ENCODE data around the gene TENM3.

The TENM3 gene

DNA sequence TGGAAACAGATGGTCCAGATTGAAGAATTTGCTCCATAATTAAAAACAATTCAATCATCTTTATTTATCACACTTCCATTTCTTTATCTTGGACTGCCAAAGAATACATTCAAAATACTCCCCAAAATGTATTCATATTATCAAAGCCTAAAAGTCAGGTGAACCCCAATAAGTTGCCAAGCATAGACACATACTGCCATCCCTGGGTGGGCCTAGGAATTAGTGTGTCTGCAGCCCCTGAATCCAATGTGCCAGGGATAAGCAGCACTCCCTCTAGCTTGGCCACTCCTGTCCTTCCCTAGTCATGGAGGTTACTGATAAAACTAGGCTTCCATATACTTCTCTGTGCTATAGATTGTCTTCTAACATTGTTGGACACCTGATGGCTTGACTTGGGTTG is 199.9 kb downstream of the TENM3 start:
- in situ Hi-C loops (cut with MboI; ENCODE audit: low sequenced_read_pairs), result no loop called here

DNA sequence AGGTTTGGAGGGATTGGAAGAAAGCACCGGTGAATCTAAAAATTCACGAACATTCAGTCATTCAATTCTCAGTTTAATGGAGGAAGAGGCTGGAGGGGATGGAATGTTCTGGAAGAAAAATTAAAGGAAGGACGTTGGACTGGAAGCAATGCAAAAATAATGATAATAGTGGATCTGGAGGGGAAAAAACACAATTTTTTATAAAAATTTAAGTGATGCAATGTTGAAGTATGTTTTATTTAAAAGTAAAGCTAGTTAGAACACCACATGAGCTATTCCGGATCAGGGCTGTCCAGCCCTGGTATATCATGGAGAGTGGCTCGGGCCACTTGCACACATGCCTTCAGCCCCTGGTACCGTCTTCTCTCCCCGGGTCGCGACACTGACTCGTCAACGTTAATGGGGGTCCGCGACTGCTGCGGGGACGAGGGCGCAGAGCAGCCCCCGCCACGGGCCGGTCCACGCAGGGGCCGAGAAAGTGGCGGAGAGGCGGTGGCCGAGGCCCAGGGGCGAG is 204.6 kb downstream of the TENM3 start:
- in situ Hi-C loops (cut with MboI; ENCODE audit: low sequenced_read_pairs), result no loop called here

DNA sequence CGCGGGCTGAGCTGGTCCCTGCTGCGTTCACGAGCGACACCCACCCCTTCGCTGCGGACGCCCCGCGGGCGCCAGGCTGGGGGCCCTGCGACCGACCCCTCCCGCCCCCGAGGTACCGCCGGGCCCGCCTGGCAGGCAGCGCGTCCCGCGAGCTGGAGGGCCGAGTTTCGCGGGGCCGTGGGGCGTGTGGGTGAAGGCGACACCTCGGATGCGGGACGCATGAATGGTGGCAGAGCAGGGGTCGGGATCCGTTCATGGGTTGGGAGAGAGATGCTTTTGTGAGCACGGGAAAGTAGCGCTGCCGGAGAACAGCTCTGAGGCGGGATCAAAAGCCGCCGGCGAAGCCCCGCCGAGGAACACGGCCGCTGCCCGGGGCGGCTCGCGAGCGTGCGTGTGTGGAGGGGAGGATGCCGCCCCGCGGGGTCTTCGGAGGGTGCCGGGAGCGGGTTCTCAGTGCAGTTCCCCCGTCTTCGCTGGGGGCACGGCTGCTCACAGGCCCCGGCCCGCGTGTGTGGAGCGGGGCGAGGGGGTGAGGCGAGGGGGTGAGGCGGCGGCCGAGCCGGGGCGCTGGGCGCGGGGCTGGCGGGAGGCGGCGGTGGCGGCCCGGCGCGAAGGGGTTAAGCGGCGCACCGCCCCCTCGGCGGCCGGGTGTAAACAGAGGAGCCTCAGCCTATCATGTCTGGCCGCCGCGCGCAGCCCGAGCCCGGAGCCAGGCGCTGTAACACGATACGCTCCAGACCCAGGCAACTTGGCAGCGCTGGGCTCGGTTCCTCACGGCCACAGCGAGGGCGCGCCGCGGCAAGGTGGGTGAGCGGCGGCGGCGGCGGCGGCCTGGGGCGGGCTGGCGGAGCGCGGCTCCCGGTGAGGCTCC is 205.3 kb downstream of the TENM3 start:
- in situ Hi-C loops (cut with MboI; ENCODE audit: low sequenced_read_pairs), result no loop called here

DNA sequence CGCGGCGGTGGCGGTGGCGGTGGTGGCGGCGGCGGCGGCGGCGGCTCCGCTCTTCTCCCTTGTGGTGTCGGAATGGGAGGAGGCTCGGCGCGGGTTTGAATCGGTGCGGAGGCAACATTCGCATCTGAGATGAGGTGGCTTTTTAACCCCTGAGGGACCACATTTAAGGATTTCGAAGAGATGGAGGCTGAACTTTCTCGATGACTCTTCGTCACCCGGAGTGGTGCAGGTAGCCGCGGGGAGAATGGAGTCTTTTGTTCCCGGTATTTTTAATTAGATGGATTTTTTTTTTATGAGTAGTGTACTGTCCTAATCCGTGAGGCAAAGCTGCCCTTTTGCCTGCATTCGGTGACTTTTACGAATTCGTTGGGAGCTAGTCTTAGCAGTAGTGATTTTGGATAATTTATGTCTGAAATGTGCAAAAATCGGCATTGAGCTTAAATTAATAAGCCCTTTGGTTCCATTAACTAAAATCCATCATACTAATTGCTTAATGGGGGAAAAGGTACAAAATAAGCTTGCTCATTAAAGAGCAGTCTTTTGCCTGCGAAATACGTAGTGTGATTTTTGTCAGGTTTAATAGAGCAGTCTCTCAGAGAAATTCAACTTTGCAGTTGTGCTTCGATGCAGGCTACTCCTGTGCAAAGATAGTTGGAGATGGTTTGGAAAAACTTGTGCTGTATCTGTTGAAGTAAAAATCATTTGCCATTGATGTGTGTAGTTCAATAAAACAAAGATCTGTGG is 206.2 kb downstream of the TENM3 start:
- in situ Hi-C loops (cut with MboI; ENCODE audit: low sequenced_read_pairs), result no loop called here

DNA sequence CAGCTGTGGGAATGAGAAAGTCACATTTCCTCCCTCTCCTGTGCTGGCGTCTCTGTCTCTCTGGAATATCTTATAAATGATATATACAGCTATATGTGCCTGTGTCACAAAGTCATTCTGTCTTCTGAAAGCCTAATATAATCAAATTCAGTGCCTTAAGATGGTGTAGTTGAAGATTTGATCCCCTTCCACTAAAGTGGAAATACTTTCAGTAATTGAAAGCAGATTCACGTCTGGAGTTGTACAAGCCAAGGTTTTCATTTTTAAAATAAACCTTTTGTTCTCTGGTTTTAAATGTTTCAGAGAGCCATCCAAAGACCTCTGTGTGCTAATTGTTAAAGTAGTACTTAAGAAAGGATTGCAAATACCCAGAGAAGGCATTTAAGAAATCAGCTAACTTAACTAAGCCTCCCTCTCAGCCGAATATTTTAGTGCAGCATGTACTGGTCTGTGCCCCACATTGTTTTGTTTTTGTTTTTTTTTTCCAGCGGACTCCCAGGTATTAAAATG is 206.8 kb downstream of the TENM3 start:
- in situ Hi-C loops (cut with MboI; ENCODE audit: low sequenced_read_pairs), result no loop called here

DNA sequence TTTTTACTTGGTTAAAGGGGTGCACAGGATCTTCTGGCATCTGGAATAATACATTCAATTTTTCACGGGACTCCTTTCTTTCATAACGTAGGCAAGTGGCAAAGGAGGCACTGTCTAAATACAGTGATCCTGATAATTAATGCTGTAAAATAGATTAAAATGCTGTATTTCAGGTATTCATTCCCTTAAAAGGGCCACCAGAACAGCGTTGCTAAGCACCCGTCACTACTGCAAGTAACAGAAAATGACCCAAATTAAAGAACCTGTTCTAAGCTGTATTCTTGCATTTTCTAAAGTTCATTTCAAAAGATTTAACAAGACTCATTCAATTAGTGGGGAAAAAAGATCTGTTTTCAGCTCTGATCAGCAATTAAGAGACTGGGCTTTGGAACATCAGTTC is 208.2 kb downstream of the TENM3 start:
- in situ Hi-C loops (cut with MboI; ENCODE audit: low sequenced_read_pairs), result no loop called here

DNA sequence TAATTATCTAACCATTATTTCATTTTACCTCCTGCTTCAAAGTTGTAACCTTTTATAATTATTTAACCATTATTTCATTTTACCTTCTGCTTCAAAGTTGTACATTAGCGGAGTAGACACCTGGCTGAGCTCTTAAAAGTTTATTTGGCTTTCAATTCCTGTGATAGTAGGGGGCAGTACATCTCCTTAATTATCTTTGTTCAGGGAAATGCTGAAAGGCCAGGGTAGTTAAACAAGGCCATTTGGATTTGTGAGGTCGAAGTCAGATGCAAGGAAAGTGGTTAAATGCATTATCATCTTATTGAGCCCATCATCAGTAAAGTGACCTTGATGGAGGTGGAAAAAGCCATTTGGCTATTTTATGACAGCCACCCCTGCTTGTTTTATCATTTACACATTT is 210.6 kb downstream of the TENM3 start:
- in situ Hi-C loops (cut with MboI; ENCODE audit: low sequenced_read_pairs), result no loop called here

DNA sequence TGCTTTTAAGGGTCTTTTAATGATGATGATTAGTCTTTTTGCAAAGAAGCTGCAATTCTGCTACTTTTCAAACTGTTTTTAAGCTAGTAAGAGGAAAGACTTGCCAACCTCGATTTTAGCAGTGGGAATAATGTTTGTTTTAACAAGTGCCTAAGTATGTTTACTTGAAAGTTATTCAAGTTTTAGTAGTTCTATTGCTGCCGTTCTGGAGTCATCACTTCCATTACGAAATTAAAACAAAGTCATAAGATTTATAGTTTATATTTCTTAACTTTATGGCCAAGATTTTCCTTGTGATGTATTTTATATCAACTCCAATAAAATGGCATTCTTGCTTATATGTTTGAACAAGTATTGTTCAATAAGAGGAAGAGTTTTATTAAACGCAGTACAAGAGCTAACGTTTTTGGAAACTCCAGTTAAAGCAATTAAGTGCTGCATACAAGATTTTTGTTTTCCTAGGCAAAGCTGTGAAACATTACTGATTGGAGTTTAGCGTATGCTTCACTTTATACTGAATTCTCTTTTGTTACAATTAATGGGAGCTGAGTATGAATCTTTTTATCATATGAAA is 211.3 kb downstream of the TENM3 start:
- in situ Hi-C loops (cut with MboI; ENCODE audit: low sequenced_read_pairs), result no loop called here

DNA sequence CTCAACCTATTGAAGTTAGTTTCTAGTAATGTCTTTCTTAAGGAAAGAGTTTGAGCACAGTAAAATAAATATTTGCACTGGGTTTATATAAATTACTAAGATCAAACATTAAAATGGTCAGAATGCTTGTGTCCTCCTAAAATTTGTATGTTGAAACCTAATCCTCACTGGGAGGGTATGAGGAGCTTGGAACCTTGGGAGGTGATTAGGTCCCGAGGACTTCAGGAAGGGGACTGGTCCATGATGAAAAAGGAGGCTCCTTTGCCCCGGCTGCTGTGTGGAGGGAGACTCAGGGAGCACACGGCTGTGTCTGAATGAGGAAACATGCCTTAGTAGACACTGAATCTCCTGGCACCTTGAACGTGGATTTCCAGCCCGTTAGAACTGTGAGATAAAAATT is 221.9 kb downstream of the TENM3 start:
- in situ Hi-C loops (cut with MboI; ENCODE audit: low sequenced_read_pairs), result no loop called here

DNA sequence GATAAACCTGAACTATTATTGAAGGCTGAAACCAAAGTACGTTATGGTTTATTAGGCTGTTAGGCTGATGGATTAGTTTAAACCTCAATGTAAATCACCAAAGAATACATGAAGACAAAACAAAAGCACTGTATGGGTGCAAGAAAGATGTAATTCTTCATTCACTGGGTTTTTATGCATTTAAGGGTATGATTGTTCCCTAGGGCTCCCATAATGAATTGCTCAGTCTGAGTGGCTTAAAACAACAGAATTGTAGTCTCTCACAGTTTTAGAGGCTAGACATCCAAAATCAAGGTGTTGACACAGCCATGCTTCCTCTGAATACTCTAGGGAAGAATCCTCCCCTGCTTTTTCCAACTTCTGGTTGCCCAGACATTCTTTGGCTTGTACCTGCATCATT is 222.8 kb downstream of the TENM3 start:
- in situ Hi-C loops (cut with MboI; ENCODE audit: low sequenced_read_pairs), result no loop called here

DNA sequence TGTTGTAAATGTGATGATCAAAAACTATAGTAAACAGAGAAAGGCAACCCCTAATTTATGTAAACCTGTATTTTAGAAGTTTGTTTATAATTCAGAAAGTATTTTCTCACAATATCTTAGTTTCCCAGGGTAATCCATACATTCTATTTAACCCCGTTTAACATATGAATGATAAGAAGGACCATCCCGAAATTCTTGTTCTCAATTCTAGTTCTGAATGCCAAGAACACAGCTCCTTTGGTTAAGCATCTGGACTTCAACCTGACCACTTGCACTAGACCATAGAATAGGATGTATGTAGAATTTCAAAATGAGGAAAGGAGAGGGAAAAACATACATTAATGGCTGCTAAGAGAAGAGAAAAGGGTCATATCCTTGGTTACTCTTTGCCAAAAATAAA is 227.0 kb downstream of the TENM3 start:
- in situ Hi-C loops (cut with MboI; ENCODE audit: low sequenced_read_pairs), result no loop called here

DNA sequence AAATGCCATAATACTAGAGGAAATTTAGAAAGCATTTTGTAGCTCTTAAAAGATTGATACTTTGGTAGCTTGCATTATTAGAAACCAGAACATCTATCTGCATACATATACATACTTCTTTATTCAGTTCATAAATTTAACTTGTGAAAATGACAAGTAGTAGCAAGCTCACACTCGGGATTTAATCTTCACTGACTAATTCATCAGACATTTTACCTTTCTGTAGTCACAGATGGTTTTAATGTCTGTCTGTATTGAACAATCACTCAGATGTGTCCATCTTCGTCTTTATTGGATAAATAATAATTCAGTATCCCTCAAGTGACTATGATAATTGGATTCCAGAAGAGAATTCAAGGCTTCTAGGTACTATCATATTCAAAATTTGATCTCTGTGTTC is 232.3 kb downstream of the TENM3 start:
- in situ Hi-C loops (cut with MboI; ENCODE audit: low sequenced_read_pairs), result no loop called here

DNA sequence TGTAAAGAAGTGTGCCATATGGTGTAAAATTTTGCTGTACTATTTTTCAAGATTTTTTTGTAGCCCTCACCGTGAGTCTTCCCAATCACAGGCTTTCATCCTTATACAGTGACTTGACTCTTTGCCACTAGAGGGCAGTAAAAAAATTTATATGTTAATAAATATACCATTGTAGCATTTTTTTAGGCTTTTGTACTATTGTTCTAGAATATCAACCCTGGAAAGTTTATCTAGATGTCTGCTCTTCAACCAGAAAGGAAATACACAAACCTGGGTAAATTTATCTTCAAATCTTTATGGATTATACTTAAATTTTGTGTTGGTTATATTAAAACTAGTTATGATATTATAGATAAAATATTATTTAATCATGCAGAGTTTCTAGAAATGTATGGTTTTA is 235.3 kb downstream of the TENM3 start:
- in situ Hi-C loops (cut with MboI; ENCODE audit: low sequenced_read_pairs), result no loop called here

DNA sequence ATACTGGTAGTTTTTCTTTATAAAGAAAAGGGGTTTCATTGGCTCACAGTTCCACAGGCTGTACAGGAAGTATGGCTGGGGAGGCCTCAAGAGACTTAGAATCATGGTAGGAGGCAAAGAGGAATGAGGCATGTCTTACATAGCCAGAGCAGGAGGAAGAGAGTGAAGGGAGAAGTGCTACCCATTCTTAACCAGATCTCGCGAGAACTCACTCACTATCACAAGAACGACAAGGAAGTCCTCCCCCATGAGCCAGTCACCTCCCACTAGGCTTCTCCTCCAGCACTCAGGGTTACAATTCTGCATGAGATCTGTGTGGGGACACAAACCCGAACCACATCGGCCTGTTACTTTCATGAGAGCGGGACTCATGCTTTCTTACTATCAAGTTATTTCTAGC is 240.5 kb downstream of the TENM3 start:
- in situ Hi-C loops (cut with MboI; ENCODE audit: low sequenced_read_pairs), result no loop called here

DNA sequence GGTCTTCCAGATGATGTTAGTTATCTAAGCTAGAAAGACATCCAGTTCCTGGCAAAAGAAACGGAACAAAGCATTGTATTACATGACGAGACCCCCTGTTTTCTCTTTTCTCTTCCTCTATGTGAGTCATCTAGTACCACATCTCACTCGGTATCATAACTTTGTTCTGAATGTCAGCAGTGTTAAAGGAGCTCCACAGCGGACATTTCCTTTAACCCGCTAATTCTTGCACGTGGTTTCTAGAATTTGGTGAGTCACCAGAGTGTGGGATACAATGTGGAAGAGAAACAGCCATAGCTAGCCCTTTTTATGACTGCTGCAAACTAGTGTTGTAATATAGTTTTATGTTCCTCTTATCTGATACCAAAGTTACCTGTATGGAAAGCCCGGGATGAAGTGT is 243.7 kb downstream of the TENM3 start:
- in situ Hi-C loops (cut with MboI; ENCODE audit: low sequenced_read_pairs), result no loop called here

DNA sequence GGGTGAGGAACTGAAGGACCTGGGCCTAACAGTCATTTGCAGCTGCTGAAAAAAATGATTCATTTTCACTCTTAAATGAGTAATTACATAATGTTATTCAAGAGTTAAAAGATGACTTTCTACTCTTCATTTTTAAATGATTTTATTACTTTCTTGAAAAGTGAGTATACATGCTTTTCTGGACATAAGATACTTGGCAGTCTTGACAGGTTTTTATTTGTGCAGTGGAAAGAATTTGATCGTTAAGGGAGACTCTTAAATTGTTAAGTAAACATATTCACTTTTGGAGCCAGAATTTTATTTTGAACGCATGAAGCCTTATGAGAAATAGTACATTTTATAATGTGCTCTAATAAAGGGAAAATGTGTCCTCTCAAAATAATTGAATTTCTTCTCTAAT is 245.7 kb downstream of the TENM3 start:
- in situ Hi-C loops (cut with MboI; ENCODE audit: low sequenced_read_pairs), result no loop called here

DNA sequence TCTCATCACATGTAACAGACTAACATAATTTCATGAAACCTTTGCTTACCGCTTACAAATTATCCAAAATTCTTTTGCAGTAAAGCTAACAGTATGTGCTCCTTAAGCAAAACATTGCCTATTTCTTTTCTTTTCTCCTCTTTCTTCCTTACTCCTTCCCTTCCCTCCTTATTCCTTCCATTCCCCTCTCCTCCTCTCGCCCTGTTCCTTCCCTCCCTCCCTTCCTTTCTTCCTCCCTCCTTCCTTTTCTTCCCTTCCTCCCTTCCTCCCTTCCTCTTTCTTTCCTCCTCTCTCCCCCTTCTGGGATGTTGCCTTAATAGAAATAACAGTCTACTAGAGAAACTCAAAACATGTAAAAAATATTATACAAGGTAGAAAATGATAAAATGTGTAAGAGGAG is 246.4 kb downstream of the TENM3 start:
- in situ Hi-C loops (cut with MboI; ENCODE audit: low sequenced_read_pairs), result no loop called here

DNA sequence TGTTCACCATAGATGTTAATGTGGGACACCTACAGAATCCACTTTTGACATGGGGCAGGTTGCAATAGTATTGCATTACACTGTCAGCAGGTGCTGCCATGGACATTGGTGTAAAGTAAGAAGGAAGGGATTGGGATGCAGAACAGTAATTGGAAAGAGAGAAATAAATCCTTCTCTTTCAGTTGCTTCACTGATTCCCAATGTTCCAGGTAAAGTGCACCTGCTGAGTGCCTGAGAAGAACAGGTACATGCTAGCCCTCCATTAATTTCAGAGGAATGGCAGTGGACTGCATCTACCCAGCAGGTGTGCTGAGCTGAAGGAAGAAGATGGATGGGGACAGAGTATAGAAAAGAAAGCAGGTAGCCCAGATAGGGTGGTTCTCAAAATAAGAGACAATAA is 248.5 kb downstream of the TENM3 start:
- in situ Hi-C loops (cut with MboI; ENCODE audit: low sequenced_read_pairs), result no loop called here

DNA sequence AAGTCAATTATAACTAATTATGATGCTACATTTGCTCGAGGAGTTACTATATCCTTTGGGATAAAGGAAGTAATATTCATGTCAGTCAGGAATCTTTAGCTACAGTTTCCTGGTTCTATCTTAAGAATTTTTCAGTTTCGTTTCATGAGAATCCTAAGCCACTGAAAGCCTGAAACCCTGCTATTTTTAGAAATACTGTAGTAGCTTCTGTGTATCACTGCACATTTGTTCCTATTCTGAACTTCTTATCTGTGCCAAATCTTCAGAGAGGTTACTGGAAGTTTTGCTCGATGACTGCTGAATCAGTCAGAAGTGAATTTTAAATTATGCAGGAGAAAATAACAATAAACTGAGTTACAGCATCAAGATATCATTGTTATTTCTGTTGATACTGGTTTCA is 249.2 kb downstream of the TENM3 start:
- in situ Hi-C loops (cut with MboI; ENCODE audit: low sequenced_read_pairs), result no loop called here

DNA sequence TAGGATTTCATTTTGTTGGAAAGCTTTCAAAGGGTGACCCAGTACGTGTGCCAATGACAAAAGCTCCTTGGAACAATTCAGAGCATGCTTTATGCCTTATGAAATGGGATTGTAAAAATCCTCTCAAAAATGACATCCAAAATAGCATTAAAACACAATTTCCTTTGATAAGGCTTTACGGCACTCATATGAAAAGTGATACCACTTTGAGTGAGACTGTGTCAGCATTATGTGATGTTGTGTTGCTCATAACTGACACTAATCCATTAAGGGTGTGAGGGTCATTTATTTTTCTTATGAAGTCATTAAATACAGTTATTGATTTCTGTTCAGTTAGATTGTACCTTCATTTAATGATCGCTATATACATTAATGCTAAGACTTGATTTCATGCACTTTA is 250.2 kb downstream of the TENM3 start:
- in situ Hi-C loops (cut with MboI; ENCODE audit: low sequenced_read_pairs), result no loop called here

DNA sequence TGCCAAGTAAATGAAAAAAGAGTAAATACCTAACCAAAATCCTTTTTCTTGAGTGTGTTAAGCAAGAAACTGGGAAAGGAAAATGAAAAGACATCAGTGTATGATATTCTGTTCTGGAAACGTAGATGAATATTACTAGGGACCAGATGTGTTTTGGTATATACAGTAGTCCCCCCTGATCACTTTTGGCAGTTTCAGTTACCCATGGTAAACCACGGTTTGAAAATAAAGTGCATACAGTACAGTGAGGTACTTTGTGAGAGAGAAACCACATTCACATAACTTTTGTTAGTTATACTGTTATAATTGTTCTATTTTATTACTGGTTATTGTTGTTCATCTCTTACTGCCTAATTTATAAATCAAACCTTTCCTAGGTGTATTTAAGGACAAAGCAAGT is 250.9 kb downstream of the TENM3 start:
- in situ Hi-C loops (cut with MboI; ENCODE audit: low sequenced_read_pairs), result no loop called here

DNA sequence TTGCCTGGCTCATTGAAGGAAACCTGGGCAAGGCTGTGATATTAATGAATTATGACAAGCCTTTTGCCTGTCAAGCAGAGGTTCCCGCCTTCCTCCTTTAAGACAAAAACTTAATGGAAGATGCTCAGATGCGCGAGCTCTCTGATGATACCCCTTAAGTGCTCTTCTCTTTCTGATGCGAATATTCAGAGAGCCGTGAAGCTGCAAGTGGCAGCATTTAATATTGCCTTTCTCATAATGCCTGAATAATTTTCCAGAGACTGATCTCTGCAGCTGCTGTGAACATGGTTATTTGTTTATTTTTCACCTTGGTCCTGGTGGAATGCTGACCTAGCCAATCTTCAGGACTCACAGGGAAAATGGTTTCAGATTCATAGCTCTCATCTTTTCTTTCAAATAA is 251.8 kb downstream of the TENM3 start:
- in situ Hi-C loops (cut with MboI; ENCODE audit: low sequenced_read_pairs), result no loop called here
